BJ (cell line): ENCODE results near the gene TALDO1. TPM values are rescaled to one million over a fixed set of nuclear protein-coding genes. Genes with fewer than 3 reads are reported as not detected.
A peak's percentile ranks its signal among the peaks of the same experiment; 100 is the strongest.

Source experiments
- CTCF ChIA-PET: fragments of 350-600 bp; formaldehyde crosslinking; extraction: SDS; loops from one replicate; lab custom pipeline; 2021; ENCODE audit warnings: antibody characterized with exemption, inconsistent platforms; lab: Yijun Ruan, JAX
- POLR2A ChIA-PET: fragments of 300-600 bp; sonication (Branson Sonifier 250); formaldehyde crosslinking; extraction: SDS; loops from one replicate; lab custom pipeline; 2021; ENCODE audit warnings: antibody characterized with exemption; lab: Charles Lee
- DNase-seq: peaks from one replicate; pipeline ENCODE4 v3.0.0-alpha.2; 2011; ENCODE audit warnings: low read depth
- H3K27me3 ChIP-seq: 2 replicates; pipeline ENCODE4 v1.6.0; 2011; ENCODE audit warnings: low read length; ENCODE audit not compliant: control insufficient read depth, insufficient read depth
- H3K36me3 ChIP-seq: 2 replicates; pipeline ENCODE4 v1.5.1; 2011; ENCODE audit warnings: low read length; ENCODE audit not compliant: control insufficient read depth, insufficient read depth
- H3K4me3 ChIP-seq: 2 replicates; pipeline ENCODE4 v1.5.1; 2011; ENCODE audit warnings: low read depth, mild to moderate bottlenecking, control low read depth, low read length
- polyA plus RNA-seq: library from polyadenylated mRNA; depleted of rRNA; stranded (reverse); fragments of >200 nt; gene quantifications from 2 replicates; pipeline ENCODE4 v1.2.3, GENCODE V29; 2011
- TF ChIP-seq, protein P1 (sequence below): IDR thresholded peaks from 2 replicates; pipeline ENCODE4 v1.5.1; 2011; ENCODE audit warnings: low read depth, mild to moderate bottlenecking, control low read depth, inconsistent platforms, low read length, moderate library complexity; ENCODE audit not compliant: insufficient read depth

Gene TALDO1
- polyA plus RNA-seq, 1 experiment, result 278 TPM

DNA sequence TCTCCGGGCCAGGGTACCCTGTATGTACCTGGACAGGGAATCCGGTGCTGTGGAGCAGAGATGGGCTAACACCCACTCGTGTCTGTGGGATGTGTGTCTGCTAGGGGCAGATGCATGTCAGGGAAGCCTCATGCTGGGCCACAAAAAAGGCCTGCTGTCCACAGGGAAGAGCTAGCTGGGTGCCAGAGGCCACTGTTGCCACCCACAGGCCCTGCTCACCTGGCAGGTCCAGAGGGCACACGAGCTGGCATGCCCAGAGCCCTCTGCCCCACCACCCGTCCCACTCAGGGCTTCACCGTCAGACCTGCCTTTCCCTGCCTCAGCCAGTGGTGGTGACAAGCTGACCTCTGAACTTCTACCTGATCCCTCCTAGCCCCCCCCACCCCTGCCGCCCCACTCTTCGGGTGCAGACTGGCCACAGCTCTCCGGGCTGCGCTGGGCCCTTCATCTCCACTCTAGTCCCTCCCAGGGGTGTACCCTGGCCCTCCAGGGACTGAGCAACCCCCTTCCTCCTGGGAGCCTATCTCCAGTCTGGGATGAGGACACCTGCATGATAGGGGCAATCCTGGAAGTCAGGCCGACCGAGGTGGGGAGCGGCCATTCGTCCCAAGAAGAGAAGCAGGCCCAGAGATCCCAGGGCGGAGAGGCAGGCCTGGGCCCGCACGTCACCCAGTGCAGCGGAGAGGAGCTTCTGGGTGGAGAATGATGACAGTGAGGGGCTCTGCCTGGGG is 49.5 kb downstream of the TALDO1 start:
- Histone ChIP-seq H3K27me3 (no peaks in the 10 kb centered on the region), H3K36me3 (peaks cover 16% of the 10 kb centered on the region), H3K4me3 (peak overlapping the region; percentile 87)
- TF ChIP-seq, protein P1, sequence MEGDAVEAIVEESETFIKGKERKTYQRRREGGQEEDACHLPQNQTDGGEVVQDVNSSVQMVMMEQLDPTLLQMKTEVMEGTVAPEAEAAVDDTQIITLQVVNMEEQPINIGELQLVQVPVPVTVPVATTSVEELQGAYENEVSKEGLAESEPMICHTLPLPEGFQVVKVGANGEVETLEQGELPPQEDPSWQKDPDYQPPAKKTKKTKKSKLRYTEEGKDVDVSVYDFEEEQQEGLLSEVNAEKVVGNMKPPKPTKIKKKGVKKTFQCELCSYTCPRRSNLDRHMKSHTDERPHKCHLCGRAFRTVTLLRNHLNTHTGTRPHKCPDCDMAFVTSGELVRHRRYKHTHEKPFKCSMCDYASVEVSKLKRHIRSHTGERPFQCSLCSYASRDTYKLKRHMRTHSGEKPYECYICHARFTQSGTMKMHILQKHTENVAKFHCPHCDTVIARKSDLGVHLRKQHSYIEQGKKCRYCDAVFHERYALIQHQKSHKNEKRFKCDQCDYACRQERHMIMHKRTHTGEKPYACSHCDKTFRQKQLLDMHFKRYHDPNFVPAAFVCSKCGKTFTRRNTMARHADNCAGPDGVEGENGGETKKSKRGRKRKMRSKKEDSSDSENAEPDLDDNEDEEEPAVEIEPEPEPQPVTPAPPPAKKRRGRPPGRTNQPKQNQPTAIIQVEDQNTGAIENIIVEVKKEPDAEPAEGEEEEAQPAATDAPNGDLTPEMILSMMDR, result no peak
- ChIA-PET CTCF (interaction anchor here (0.6 to 1.2 kb wide), 4 partner anchors 36 to 248 kb away, joined by 3 to 4 read pairs (median 3); partner anchors contain the start of gene CD151), POLR2A (interaction anchor here (0.7 kb wide), 1 partner anchor 44 kb away, joined by 3 read pairs; no protein-coding TSS in a partner anchor)
- DNase-seq, result no peak

DNA sequence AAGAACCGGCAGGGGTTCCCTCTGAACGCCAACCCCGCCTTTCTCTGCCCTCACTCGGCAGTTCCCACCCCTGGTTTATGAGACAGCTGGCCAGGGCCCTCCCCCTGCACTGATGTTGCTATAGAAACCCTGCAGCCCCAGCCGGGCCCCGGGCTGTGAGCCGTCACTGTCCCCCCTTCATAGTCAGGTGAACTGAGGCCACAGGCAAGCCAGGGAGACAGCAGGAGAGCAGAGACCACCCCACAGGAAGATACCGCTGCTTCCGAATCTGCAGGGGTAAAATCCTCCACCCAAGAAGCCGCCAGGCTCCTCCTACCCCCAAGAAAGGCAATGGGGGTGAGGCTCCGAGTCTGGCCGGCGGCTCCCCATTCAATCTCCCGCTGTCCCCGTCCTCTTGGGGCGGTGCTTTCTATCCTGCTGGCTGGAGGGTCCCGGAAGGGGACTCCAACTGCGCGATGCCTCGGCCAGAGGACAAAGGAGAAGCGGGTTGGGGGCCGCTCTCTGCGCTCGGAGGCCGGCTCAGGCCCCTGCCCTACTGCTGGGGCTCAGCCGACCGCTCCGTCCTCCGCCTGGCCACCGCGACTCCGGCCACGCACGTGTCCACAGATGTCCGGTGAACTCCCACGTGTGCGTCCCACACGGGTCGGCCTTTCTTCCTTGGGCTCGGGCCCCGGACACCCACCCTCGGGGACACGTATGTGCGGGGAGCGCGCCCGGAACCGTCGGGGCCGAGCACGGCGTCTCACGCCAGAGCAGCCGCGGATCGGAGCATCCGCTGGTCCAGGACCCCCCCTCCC is 50.2 kb downstream of the TALDO1 start:
- POLR2A ChIA-PET, result no interaction called here
- Histone ChIP-seq H3K4me3 (peak overlapping the region; percentile 87), H3K36me3 (peaks cover 21% of the 10 kb centered on the region), H3K27me3 (no peaks in the 10 kb centered on the region)
- CTCF ChIA-PET, result interaction anchor here (0.6 to 1.2 kb wide), 3 partner anchors 35 to 249 kb away, joined by 3 to 4 read pairs (median 3); partner anchors contain the start of gene CD151
- DNase-seq, result no peak
- TF ChIP-seq, protein P1, result 0 out of 2 replicates have a peak, but pooled peaks have one; percentile 7

DNA sequence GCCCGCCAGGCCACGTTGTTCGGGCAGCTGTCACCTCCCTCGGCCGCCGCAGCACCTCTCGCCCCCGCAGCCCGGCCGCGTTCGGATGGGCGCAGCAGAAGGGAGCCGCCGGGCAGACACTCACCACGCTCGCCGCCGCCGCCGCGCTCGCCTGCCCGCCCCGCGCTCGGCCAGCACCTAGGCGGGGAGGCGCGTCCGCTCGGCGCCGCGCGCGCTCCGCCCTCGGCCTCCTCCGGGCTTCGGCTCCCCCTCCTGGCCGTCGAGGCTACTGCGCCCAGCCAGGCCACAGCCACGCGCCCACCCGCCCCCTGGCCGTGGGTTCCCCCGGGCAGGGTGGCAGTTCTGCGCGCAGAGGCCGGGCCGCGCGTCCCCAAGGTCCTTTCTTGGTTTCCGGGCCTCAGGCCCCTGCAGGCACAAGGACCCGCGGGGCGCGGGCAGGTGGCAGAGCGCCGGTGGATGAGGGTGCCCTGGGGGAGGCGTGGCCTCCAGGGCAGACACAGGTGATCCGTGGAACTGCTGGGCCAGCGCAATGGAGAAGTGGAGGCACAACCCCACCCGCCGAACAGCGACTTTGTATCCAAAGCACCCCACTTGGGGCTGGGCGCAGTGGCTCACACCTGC is 50.9 kb downstream of the TALDO1 start, which contains the start of gene SLC25A22:
SLC25A22 (minus strand) TSS at position 189 of the 621 bp plus-strand sequence. CDS start 3,275 bp downstream, outside the sequence.
- Histone ChIP-seq H3K36me3 (peaks cover 25% of the 10 kb centered on the region), H3K4me3 (peak within 1 kb of the TSS; percentile 87), H3K27me3 (no peaks in the 10 kb centered on the region)
- TF ChIP-seq, protein P1, result peak; percentile 45
- DNase-seq, result no peak
- CTCF ChIA-PET, result interaction anchor here (1.2 kb wide), 1 partner anchor 35 kb away, joined by 3 read pairs; the partner anchor contains the start of gene CD151
- POLR2A ChIA-PET, result no interaction called here

DNA sequence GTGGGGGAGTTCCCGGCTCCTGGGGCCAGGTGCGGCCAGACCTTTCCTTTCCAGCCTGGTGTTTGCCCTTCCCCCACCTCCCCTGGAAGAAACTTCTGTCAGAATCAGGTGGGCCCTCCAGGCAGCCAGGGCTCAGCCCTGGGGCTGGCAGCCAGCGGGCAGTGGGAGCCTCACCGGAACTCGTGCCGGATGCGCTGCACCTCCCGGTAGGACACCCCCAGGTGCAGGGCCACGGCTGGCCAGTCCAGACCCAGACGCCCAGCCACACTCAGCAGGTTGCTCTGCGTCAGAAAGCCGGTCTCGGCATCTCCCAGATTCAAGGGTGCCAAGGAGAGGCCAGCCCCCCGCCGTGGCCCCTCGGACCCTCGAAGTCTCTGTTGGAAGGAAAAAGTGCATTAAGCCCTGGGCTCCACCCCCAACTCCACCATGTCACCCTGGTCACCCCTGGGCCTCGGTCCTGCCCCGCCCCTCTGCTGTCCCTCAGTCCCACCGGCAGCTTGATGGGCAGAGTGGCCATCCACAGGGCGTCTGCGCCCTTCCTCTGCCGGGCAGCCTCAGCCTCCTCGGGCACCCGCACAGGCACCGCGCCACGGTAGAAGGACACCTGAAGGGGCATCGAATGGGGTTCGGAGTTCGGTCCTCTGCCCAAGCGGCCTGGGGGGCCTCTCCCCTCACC is 52.5 kb downstream of the TALDO1 start:
- POLR2A ChIA-PET, result no interaction called here
- CTCF ChIA-PET, result no interaction called here
- H3K27me3 ChIP-seq, result no peaks in the 10 kb centered on the region
- TF ChIP-seq, protein P1, result no peak
- H3K4me3 ChIP-seq, result no peak overlapping the region
- H3K36me3 ChIP-seq, result peaks cover 25% of the 10 kb centered on the region
- no peak for DNase-seq
